ENCODE data around the gene CMTM2. TPM values are rescaled to one million over a fixed set of nuclear protein-coding genes. Genes with fewer than 3 reads are reported as not detected.

Gene CMTM2
- total RNA-seq, 2 experiments from 2014 or later, result not detected

Other genes with a start within 250 kb of the CMTM2 start
- gene CDH5, start 212.8 kb upstream of the CMTM2 start, total RNA-seq, result not detected
- gene BEAN1, start 152.2 kb upstream of the CMTM2 start, total RNA-seq, result not detected
- gene TK2, start 29.3 kb upstream of the CMTM2 start, total RNA-seq, result 1 to 10 TPM; 5.6 to 6.9 TPM
- 100 to 1,000 TPM in 1 of 2 experiments, 10 to 100 TPM in 1; 93.0 to 103 TPM for gene CKLF, start 26.9 kb upstream of the CMTM2 start, total RNA-seq
- 1 to 10 TPM; 2.8 to 5.9 TPM for gene CMTM1, start 13.0 kb upstream of the CMTM2 start, total RNA-seq
- 10 to 100 TPM; 55.1 to 60.5 TPM for gene CMTM3, start 25.2 kb downstream of the CMTM2 start, total RNA-seq
- 1 to 10 TPM; 2.4 to 2.8 TPM for gene CMTM4, start 117.3 kb downstream of the CMTM2 start, total RNA-seq
- 10 to 100 TPM; 38.8 to 41.1 TPM for gene DYNC1LI2, start 172.1 kb downstream of the CMTM2 start, total RNA-seq
- gene TERB1, start 222.1 kb downstream of the CMTM2 start, total RNA-seq, result not detected